PC-3 (cell line): ENCODE results near the gene MINK1.

Source experiments
- CTCF ChIP-seq: fragments of 300-600 bp; sonication (generic); conservative IDR thresholded peaks from 2 replicates; pipeline ENCODE4 v1.5.1; 2017; ENCODE audit warnings: antibody characterized with exemption, low read depth, mild to moderate bottlenecking, low read length
- EZH2 ChIP-seq: fragments of 300-600 bp; sonication (generic); IDR thresholded peaks from one replicate; pipeline ENCODE4 v1.6.1; 2017; ENCODE audit warnings: antibody characterized with exemption, mild to moderate bottlenecking, low read length; ENCODE audit not compliant: unreplicated experiment

- TF ChIP-seq CTCF (no peak), EZH2 (no peak)
Measured at GRCh38 chr17:4945176-4945943, 112.2 kb downstream of the MINK1 start.
